Measurements from ENCODE around the gene STK26. TPM values are rescaled to one million over a fixed set of nuclear protein-coding genes. Genes with fewer than 3 reads are reported as not detected.

Gene STK26
- total and polyA plus RNA-seq, 2 of the 13 experiments (the other 11 are each of a cell fraction or from before 2014, with no cell fraction given): 16.9 to 47.9 TPM

DNA sequence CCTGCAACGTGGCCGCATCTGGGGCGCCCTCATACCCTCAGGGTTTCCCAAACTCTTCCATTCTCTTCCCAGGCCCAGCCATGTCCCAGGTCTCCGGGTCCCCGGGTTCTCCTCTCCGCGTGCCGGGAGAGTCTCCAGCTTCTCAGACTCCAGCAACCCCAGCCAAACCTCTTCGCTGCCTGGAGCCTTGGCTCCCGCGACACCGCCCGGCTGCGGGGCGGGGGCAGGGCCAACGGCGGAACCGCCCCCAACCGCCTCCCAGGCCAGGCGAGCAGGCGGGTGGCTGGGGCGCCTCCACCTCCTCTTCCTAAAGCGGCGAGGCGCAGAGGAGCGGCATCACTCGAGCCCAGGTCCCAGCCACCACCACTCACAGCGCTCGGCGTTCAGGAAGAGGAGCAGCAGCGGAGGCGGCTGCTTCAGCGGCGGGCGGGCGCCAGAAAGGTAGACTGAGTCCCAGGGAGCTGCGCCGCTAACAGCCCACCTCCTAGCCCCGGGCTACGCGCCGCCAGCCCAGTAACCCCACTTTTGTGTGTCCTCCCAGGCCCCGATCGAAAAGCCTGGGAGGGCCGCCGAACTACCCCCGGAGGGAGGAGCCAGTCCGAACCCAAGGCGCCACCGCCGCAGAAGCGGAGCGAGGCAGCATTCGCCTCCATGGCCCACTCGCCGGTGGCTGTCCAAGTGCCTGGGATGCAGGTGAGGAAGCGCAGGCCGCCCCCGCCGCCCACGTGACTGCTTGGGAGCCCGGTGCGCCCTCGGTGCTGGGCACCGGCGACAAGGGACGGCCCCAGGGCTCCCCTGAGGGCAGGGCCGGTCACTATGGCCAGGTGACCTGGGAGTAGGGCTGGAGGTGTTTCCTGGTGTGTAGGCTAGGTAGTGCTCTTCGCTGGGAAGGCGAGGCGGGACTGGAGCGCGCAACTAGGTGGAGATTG lies at the start of gene STK26 (continued):
- TF ChIP-seq KAT7 (CRISPR knock-in tag; IDR thresholded peaks at IDR 0.05; ENCODE audit: borderline replicate concordance) (no peak), NFATC3 (CRISPR knock-in tag; IDR thresholded peaks at IDR 0.05) (no peak), TOE1 (CRISPR knock-in tag; IDR thresholded peaks at IDR 0.05) (no peak), SKI (IDR thresholded peaks at IDR 0.05; ENCODE audit: partially characterized antibody) (no peak), RORA (CRISPR knock-in tag; IDR thresholded peaks at IDR 0.05) (no peak), ZNF75D (CRISPR knock-in tag; IDR thresholded peaks at IDR 0.05; ENCODE audit: borderline replicate concordance) (no peak), RARA (CRISPR knock-in tag; IDR thresholded peaks at IDR 0.05) (no peak), ZNF530 (CRISPR knock-in tag; IDR thresholded peaks at IDR 0.05; ENCODE audit: low read depth) (no peak), ZNF547 (CRISPR knock-in tag; IDR thresholded peaks at IDR 0.05) (no peak), KAT2B (IDR thresholded peaks at IDR 0.05; ENCODE audit: borderline replicate concordance, low read depth, low read length) (no peak), SMARCC2 (IDR thresholded peaks at IDR 0.05) (no peak), ZNF160 (CRISPR knock-in tag; IDR thresholded peaks at IDR 0.05) (no peak), KLF12 (CRISPR knock-in tag; IDR thresholded peaks at IDR 0.05; ENCODE audit: borderline replicate concordance) (no peak), EEA1 (CRISPR knock-in tag; IDR thresholded peaks at IDR 0.05; ENCODE audit: borderline replicate concordance) (no peak), SP2 (CRISPR knock-in tag; IDR thresholded peaks at IDR 0.05) (no peak), HDAC2 (CRISPR knock-in tag; IDR thresholded peaks at IDR 0.05) (no peak), IRF2 (CRISPR knock-in tag; IDR thresholded peaks at IDR 0.05) (no peak), PTBP1 (IDR thresholded peaks at IDR 0.05; ENCODE audit: low read depth, low read length, poor library complexity, severe bottlenecking) (no peak), NAIF1 (CRISPR knock-in tag; IDR thresholded peaks at IDR 0.05; ENCODE audit: borderline replicate concordance) (no peak; the same call in 1 of the 2 replicates), KDM2A (CRISPR knock-in tag; IDR thresholded peaks at IDR 0.05; ENCODE audit: borderline replicate concordance, low read depth) (no peak; the same call in 1 of the 2 replicates), MTA1 (CRISPR knock-in tag; IDR thresholded peaks at IDR 0.05; ENCODE audit: borderline replicate concordance) (no peak), XRCC5 (optimal IDR thresholded peaks at IDR 0.05; ENCODE audit: low read length) (no peak), ZBTB3 (CRISPR knock-in tag; IDR thresholded peaks at IDR 0.05; ENCODE audit: borderline replicate concordance, low read depth) (no peak), REXO4 (CRISPR knock-in tag; IDR thresholded peaks at IDR 0.05; ENCODE audit: borderline replicate concordance) (no peak), MIXL1 (CRISPR knock-in tag; IDR thresholded peaks at IDR 0.05) (no peak)
- TF ChIP-seq, protein P1, sequence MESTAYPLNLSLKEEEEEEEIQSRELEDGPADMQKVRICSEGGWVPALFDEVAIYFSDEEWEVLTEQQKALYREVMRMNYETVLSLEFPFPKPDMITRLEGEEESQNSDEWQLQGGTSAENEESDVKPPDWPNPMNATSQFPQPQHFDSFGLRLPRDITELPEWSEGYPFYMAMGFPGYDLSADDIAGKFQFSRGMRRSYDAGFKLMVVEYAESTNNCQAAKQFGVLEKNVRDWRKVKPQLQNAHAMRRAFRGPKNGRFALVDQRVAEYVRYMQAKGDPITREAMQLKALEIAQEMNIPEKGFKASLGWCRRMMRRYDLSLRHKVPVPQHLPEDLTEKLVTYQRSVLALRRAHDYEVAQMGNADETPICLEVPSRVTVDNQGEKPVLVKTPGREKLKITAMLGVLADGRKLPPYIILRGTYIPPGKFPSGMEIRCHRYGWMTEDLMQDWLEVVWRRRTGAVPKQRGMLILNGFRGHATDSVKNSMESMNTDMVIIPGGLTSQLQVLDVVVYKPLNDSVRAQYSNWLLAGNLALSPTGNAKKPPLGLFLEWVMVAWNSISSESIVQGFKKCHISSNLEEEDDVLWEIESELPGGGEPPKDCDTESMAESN (CRISPR knock-in tag; conservative IDR thresholded peaks at IDR 0.05): 0 out of 2 replicates have a peak, but pooled peaks have one; percentile 26
- TF ChIP-seq, protein P2, sequence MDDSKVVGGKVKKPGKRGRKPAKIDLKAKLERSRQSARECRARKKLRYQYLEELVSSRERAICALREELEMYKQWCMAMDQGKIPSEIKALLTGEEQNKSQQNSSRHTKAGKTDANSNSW (CRISPR knock-in tag; IDR thresholded peaks at IDR 0.05; ENCODE audit: borderline replicate concordance): no peak
- TF ChIP-seq, protein P3, sequence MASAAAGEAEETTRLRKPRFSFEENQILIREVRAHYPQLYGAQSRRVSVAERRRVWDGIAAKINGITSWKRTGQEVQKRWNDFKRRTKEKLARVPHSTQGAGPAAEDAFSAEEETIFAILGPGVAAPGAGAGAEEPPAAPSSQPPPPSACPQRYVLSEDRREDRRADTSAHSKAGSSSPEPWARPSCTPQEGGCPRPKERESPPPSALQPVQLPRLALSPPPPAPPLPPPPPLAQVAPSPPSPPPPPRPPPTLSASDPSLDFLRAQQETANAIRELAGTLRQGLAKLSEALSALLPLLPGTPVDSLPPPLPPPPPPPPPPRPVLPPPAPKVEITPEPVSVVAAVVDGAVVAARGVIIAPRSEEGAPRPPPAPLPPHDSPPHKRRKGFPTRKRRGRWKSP (CRISPR knock-in tag; IDR thresholded peaks at IDR 0.05): no peak
- TF ChIP-seq, protein P4, sequence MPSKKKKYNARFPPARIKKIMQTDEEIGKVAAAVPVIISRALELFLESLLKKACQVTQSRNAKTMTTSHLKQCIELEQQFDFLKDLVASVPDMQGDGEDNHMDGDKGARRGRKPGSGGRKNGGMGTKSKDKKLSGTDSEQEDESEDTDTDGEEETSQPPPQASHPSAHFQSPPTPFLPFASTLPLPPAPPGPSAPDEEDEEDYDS (CRISPR knock-in tag; IDR thresholded peaks at IDR 0.05): peak; percentile 80
